ENCODE data around the gene MAN1A2. TPM values are rescaled to one million over a fixed set of nuclear protein-coding genes. Genes with fewer than 3 reads are reported as not detected.

MAN1A2 gene
- total and polyA plus RNA-seq, 9 of the 15 experiments (the other 6 are each of a cell fraction or from before 2014, with no cell fraction given) = 4.2 to 38.4 (median 18.7) TPM

- TF ChIP-seq ZNF609 (CRISPR knock-in tag; IDR thresholded peaks at IDR 0.05; ENCODE audit: borderline replicate concordance) (peak; percentile 50; the same call in 1 of the 2 replicates), FOXO4 (CRISPR knock-in tag; IDR thresholded peaks at IDR 0.05) (no peak), SRSF1 (IDR thresholded peaks at IDR 0.05; ENCODE audit: low read depth, low read length) (no peak), ZFX (CRISPR knock-in tag; IDR thresholded peaks at IDR 0.05) (peak; percentile 95), CHCHD3 (CRISPR knock-in tag; IDR thresholded peaks at IDR 0.05) (no peak), CHAMP1 (IDR thresholded peaks at IDR 0.05) (no peak), ZSCAN32 (CRISPR knock-in tag; IDR thresholded peaks at IDR 0.05) (0 out of 2 replicates have a peak, but pooled peaks have one; percentile 33), FOXP1 (CRISPR knock-in tag; IDR thresholded peaks at IDR 0.05) (0 out of 2 replicates have a peak, but pooled peaks have one; percentile 64), ZNF512 (tag; IDR thresholded peaks at IDR 0.05) (no peak), KLF10 (CRISPR knock-in tag; IDR thresholded peaks at IDR 0.05) (no peak), SAFB2 (IDR thresholded peaks at IDR 0.05; ENCODE audit: borderline replicate concordance, low read depth, low read length, severe bottlenecking) (no peak), CREB1 (IDR thresholded peaks at IDR 0.05) (peak; percentile 41), CREB1 (CRISPR knock-in tag; IDR thresholded peaks at IDR 0.05) (no peak), FOSL1 (tag; conservative IDR thresholded peaks at IDR 0.05) (no peak; the same call in 1 of the 2 replicates), MTF1 (CRISPR knock-in tag; IDR thresholded peaks at IDR 0.05; ENCODE audit: borderline replicate concordance) (no peak), SMAD2 (IDR thresholded peaks at IDR 0.05; ENCODE audit: low read depth, low read length) (no peak)
Observed at GRCh38 chr1:117366177-117367045, 838 bp upstream of the MAN1A2 start (continued).

Data from K562 (cell line).